Measurements from ENCODE around the gene SMIM23.

Gene SMIM23

DNA sequence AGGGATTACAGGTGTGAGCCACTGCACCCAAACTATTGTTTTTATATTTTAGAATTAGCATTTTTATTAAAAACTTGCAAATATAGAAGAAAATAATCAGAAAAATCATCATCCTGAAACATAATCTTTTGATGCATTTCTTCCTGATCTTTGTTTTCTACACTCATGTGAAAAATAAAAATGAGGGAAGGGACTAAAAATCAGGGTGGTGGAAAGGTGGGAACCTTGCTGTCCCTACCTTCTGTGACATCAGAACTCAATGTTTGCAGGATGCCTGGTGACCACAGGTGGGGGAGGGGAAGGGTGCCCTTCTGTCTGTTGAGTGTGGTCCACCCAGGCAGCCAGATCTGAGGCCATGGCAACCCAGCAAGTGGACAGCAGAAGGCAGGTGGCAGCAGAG, at the start of gene SMIM23:
Gene SMIM23 (plus strand): TSS at position 301 of the 400 bp plus-strand sequence. CDS start 55 bp downstream, at position 356.
- DNase-seq = no peak

DNA sequence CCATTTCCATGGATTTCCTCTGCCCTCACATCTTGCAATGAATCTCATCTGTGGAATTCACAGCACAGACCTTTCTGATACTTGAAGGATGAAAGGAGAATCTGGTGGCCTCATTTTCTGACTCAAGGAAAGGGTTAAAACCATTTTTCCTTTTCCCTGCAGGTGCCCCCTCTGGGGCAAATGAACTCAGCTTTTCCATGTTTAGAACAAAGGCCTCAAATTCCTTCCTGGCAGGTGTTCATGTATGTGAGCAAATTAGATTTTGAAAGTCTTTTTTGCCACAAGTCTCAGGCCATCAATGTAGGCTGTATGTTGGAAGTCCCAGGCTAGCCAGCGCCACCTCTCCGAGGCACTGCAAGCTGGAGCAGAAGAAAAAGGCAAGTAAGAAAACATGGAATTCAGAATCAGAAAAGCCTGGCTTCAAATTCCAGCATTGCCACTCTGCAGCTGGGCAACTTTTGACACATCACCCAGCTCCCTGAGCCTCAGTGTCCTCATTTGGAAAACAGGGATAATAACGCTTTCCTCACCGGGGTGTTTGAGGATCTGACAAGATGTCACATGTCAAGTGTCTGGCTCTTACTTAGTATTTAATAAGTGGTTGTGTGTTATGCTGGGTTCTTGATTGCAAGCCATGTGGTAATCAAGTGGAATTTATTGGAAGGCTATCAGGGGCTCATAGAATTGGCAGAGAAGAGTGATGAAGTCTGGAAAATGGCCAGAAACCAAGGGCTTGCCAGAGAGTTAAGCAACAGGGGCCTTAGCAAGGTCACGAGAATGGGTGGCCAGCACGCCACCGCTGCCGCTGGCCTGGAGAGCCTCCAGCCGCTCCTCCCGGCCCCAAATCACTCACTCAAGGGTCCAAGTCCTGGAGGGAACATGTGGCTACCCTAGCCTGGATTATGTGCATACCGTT, 48.4 kb upstream of the SMIM23 start:
- DNase-seq = no peak

DNA sequence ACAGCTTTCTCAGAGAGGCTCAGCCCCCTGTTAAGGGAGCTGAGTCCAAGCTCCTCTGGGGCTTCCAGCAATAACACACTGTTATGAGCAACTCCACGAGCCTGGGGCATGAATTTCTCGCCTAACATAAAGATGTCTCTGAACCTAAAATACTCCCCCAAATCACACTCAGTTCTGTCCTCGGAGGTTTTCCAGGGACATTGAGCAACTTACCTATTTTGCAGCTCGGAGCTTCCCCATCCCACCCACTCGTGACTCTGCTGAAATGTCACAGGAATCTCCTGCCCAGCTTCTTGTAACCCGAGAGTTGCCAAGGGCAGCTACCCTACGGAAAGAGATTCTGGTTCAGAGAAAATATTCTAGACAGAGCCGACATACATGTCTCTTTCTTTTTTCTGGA, 47.1 kb upstream of the SMIM23 start:
- DNase-seq = no peak

DNA sequence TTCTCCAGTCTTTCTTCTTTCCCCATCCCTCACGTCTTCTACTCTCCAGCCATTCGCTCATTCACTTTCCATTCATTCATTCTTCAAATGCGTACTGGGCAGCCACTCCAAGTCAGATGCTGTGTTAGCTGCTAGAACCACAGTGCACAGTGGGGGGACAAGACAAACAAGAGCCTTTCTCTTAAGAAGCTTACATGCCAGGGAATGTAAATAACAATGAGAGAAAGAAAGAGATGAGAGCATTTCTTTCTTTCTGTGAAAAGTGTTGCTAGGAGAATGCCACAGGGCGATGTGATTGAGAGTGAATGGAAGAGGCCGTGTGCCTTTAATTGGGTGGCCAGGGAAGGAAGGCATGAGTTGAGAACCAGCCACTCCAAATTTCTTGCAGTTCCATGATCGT, 46.3 kb upstream of the SMIM23 start:
- no peak for DNase-seq

DNA sequence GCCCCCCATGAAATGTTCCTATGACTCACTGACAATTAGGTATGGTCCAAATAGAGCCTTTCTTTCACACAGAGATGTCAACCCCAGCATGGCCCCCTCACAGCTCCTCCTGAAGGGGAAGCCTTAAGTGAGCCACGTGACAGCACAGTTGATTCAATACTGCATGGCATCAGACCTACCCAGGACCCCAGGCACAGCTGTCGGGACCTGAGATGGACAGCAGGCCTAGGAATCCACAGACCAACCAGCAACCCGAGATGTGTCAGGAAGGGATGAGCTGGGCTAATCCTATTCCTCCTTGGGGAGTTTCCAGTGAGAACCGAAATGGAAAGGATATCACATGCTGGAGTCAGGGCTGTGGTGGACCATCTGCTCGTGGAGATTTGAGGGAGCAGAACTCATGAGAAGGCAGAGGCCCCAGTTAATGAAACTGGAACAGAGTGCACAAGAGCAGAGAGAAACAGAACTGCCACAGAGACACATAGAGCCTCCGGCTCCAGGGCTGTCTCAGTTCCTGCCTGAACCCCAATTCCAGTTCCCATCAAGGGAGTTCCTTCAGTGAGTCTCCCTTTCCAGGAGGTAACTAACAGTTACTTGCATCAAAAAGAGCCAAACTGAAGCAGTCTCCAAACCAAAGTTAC, 42.1 kb upstream of the SMIM23 start:
- DNase-seq = no peak

DNA sequence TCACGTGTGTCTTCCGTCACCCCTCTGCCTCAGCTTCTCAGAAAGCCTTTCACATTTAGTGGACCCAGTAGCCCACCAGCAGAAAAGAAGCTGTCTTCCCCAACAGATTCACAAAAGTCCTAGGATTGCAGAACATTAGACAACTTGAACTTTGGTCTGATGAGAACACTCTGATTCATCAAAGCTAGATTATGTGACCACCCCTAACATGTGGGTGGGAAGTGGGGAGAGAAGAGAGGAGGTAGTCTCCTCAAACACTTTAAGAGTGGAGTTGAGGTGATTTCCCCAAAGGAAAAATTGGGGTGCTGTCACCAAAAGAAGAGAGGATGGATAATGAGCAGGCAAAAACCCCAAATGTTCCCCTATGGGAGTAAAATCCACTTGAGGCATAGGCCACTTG, 41.4 kb upstream of the SMIM23 start:
- no peak for DNase-seq

DNA sequence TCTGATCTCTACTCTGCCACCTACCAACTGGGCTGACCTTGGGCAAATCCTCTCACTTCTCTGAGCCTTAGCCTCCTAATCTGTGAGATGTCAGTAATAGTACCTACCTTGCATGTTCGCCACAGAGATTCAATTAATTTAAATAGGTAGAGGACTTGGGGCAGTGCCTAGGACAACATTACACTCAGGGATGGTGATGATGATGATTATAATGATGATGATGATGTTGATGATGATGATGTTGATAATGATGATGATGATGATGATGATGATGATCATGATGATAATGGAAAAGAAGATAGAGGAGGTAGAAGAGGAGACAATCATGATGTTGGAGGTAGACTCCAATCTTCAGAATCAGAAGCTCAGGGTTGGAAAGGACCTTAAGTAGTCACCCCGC, 40.7 kb upstream of the SMIM23 start:
- no peak for DNase-seq

DNA sequence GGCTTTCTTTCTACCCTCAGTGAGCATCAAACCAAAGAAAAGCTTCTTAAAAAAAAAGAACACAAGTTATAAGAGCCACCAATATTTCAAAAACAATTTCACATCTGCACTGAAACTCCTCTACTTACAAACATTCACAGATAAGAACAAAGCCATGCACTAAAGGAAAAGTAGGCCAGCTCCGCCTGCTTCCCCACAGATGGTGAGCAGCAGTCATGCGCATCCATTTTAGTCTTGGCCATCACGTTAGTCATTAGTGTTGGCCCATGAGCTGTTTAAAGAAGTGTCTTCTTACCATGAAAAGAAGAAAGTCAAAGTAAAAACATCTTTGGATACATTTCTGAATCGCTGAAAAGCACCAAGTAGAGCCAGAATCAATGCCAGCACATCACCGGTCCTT, 40.0 kb upstream of the SMIM23 start:
- DNase-seq = no peak

DNA sequence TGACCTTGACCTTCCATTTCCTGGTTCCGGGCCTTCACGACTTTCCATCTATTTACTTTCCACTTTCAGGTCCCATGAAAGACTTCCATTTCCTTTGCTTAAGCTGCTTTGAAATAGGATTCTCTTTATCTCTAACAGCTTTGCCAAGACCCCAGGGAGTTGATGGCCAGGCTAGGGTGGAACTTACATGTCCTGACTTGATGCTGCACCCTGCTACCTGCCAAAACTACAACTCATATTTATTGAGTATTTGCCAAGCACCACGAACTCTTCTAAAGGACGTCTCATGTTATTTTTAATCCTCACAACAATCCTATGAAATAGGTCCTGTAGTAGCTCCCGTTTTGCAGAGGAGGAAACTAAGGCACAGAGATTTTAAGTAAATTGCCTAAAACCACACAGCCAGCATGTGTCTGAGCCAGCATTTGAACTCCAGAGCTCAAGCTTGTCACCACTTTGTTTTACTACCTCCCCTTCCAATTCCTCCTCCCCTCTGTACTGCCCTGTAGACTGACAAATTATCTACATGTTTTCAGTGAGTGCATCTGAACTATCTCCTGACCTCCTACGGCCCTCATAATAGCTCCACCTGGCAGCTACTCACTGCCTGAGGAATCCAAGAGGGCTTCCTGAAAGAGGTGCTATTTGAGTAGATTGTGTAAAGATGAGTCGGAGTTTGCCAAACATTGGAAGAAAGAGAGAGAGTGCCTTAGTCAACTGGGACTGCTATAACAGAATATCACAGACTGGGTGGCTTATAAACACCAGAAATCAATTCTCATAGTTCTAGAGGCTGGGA, 38.4 kb upstream of the SMIM23 start:
- no peak for DNase-seq

DNA sequence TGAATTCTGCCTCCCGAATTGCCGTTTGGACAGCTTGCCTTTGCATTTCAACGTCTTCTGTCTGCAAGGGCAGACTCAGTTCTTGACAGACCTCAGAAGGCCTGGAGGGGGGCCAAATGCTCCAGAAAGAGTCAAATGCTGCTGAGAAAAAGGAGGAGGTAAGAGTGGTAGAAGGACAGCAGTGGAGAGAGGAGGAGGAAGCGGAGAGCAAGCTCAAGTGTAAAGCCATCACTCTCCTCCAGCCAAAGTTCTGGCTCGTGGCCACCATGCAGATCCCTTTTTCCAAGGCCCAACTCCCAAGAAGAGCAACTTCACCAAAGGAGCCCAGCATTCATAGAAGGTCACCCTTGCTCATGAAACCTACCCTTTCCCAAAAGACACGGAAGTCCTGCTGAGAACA, 36.9 kb upstream of the SMIM23 start:
- no peak for DNase-seq

DNA sequence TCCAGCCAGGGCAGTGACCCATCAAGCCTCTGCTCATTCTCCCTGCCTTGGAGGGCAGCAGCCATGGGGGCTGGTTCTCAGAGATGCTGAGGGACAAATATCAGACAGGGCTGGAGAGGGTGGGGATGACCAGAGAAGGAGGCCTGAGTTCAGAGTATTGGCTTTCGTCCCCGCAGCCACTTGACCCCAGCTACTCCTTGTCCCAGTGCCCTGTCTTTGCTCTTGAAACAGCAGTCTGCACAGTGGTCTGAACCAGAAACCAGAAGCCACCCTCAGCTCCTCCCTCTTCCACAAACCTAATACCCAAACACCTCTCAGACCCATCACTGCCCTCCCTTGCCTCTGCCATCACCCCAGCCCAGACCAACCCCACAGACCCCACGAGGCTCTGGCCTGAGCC, 36.3 kb upstream of the SMIM23 start:
- no peak for DNase-seq

DNA sequence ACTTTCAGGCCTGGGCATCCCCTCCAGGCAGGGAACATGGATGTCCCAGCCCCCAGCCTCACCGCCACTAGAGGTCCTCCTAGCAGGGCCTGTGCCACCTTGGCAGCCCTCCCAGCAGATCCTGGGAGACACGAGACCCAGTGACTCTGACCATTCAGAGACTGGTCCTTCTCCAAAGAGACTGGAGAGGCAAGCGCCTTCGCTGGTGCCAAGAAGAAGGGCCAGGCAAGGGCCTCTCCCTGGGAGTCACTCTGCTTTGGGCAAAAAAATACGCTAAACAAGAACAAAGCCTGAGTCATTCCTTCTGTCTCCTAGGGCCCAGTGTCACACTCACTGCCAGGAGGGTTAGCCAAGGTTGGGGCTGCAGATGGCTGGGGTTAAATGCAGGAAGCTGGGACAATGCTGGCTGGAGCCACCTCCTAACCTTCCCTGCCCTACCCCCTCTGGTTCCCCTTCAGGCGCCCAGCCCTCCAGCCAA, 35.3 kb upstream of the SMIM23 start:
- no peak for DNase-seq

DNA sequence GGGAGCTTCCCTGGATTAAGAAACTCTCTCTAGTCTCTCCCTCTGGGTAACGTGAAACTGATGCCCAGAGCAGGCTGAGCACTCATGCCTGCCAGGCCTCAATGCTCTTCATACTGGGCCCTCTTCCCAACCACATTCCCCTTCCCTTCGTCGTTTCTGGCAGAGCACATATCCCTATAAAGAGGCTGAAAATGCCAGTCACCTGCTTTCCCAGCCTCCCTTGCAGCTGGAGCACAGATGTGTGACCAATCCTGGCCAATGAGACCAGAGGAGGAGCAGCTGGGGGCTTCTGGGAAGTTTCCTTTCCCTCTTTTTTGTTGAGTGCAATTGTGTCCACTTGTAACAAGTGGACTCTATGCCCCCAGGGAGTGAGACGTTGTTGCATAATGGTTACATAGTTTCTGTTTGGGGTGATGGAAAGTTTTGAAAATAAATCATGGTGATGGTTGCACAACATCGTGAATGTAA, 30.2 kb upstream of the SMIM23 start:
- no peak for DNase-seq

DNA sequence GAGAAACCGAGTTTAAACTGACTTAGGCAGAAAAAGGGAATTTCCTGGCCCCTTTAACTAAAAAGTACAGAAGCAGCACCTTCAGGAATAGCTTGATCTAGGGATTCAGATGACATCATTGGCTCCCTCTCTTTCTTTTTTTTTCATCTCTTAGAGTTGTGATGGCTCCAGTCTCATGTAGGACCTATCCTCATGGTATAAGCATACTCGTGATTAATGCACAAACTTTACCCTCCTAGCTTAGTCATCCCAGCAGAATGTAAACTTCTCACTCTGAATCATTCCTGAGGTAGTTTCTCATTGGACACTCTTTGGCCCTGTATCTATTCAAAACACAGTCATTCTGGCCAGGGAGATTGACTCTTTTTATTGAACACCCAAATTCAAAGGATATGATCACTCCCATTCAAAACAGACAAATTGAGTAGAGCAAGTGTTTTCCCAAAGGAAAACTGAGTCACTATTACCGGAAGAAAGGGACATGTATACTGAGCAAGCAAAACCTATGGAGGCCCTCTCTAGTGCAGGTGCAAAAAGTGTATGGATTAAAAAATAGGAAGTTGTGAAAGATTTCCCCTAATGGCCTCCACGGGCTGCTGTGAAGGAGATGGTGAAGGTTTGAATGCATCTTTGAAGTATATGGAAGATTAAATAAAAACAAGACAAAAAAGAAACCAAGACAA, 27.6 kb upstream of the SMIM23 start:
- DNase-seq = no peak

DNA sequence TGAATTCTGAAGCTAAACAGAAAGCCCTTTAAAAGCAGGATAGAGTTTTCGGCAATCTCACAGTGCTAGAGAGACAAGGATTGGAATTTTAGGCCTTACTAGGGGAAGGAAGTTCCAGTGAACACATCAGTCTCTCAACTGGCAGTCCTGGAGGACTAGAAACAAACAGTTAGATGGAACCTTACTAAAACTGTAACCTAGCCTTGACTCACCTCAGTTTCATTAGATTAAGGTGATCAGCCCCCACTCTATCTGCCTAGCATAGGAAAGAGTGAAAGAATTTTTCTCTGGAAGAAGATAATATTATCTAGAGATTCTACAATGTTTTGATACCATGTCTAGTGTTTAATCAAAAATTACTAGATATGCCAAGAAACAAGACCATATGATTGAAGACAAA, 25.8 kb upstream of the SMIM23 start:
- DNase-seq = no peak

DNA sequence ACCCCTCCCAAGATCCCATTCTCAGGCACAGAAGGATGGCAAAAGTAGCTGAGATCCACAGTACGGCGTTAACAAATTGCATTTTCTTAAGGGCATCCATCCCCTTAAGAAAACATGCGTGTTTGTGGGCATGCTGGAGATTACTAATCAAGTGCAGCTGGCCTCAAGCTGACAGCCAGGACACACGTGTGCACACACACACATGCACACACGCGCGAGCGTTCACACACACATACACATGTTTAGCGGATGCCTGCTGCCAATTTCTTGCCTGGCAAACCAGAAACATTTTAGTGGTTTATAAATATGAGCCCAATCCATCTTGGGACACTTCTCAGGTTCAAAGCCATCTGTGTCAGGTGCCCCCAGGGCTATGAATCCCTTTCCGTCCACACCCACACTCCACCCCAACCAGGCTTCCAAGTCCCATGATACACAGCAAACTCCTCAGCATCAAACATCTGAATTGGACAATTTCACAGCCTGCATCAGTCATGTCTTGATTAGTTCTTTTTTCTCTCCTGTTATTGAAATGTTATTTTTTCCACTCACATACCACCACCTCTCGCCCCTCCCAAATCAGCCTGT, 23.5 kb upstream of the SMIM23 start:
- DNase-seq = no peak

DNA sequence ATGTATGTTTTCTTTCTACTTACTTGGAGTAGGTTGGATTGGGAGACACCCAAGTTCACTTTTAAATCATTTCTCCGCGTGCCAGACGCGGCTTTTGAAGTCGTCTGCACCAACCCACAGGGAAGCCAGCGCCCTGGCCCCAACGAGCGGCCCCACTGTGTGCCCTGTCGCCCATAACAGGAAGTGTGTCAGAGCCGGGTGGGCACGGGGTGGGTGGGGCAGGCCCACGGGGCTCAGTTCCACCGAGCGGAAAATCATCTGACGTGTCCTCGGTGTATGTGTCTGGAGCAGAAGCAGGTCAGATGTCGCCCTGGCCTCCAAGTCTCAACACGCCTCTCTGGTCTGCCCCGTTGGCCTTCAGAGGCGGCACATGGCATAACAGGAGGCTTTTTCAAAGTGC, 22.7 kb upstream of the SMIM23 start:
- no peak for DNase-seq

DNA sequence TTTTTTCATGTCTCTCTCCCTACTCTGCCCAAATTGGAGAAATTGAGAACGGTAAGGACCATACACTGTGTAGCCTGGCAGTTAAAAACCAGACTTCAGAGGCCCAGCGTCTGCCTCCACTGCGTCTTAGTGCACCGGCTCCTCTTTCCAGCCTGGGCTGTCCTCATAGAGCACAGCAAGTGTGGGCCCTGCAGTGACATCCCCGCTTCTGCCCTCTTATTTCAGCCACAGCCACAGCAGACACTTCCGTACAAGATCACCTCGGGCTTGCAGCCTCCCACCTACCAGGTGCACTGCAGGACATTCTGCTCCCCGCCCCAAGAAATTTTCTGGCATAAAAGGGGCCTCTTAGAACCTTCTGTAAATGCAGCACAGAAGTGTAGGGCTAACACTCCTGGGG, 21.4 kb upstream of the SMIM23 start:
- no peak for DNase-seq

DNA sequence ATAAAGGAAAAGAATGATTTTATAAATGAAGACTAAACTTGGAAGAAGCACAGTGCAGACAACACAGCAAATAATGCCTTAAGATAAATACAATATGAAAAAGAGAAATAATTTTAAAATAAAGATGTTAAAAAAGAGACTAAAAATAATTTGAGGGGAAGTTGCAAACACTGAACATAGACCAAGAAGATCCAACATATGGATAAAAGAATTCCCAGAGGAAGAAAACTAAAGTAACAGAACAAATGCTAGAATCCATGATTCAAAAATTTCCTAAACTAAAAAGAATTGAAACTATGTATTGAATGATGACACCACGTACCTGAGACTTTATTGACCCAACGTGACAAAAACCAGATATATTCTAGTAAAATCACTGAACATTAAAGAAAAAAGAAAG, 18.7 kb upstream of the SMIM23 start:
- DNase-seq = no peak

DNA sequence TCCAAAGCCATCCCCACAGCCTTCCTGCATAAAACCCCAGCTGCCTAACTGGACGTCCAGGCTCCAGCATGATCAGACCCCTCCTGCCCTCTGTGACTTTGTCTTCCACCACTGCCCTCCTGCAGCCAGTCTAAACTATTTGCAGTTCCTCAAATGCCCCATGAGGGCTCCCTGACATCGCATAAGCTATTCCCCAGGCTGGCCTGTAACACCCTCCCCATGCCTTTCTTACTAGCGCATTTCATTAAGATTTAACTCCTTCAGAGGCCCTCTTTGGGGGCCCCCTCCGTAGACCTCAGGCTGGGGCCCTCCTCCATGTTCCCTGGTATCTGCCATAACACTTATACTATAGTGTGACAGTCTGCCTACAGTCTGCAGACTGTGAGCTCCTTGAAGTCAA, 15.5 kb upstream of the SMIM23 start:
- DNase-seq = no peak

DNA sequence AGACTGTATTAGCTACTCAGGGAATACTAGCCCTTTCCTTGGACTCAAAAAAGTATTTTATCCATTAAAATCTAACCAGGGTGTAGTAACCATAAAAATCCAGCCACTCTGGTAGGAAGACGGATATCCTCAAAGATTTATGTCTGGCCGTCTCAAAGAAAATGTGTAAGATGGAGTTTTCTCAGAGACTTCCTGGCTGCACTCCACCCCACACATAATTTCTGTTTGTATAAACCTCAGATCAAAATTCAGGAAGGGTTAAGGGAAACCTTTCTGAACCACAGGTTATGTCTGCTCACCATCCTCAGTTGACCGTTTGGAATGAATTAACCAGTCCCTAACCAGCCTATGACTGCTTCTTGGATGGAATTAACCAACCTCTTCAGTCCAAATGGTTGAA, 13.8 kb upstream of the SMIM23 start:
- no peak for DNase-seq

DNA sequence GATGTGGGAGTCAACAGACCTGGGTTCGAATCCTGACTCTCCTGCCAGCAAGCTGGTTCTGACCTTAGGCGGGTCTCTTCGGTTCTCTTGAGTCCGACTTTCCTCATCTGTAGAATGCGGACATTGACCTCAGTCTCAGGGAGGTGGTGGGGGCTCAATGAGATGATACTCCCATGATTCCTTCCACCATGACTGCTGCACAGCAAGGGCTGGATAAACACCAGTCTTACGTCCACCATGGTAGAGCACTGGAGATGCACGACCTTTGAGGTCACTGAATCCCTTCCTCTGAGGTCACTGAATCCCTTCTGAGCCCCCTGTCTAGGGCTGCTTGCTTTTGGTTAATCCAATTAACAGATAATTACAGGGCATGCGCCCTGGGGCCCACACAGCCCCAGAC, 12.5 kb upstream of the SMIM23 start:
- no peak for DNase-seq
